OCI-LY1 (cell line): Measurements from ENCODE around the gene UBE2D1.

Experiments used
- CTCF ChIP-seq: fragments of 200-600 bp; sonication (generic), shearing (Covaris generic); IDR thresholded peaks from 2 replicates; pipeline ENCODE4 v1.5.1; 2017; ENCODE audit warnings: mild to moderate bottlenecking, antibody characterized with exemption, low read length, moderate library complexity, mixed read lengths
- EZH2 ChIP-seq: fragments of 200-600 bp; sonication (generic), shearing (Covaris generic); IDR thresholded peaks from 2 replicates; pipeline ENCODE4 v1.8.0; 2017; ENCODE audit warnings: borderline replicate concordance, mixed run types, mild to moderate bottlenecking, antibody characterized with exemption, low read length, moderate library complexity, mixed read lengths

- TF ChIP-seq CTCF (no peak), EZH2 (no peak)
Measured at GRCh38 chr10:58335306-58336005, 650 bp downstream of the UBE2D1 start.
